ENCODE data around the gene NEIL1.

The NEIL1 gene

GRCh38 chr15:75397494-75397893 lies 50.7 kb downstream of the NEIL1 start:
- DNase-seq: no peak

- no peak for DNase-seq
Measured at GRCh38 chr15:75403892-75404291, 57.1 kb downstream of the NEIL1 start.

Measured in NCI-H2081 treated with DMSO at 0.1 percent for 48 hours (cell line).